Uterus (tissue), 2 donors: ENCODE measurements around the gene OPCML.

Experiments used
- POLR2A ChIP-seq, 2 donors: fragments of 450-650 bp; IDR thresholded peaks; one replicate each; pipeline ENCODE4 v1.6.1; 2016; ENCODE audit warnings: antibody characterized with exemption in 2 of 2, mild to moderate bottlenecking in 1 of 2, moderate library complexity in 1 of 2
- TF ChIP-seq, protein P1 (sequence below), 4 experiments: fragments of 200-600 bp in 2 of 4; fragments of 450-650 bp in 2 of 4; sonication (generic) in 2 of 4; IDR thresholded peaks; one replicate each; pipeline ENCODE4 v1.5.1; 2016 to 2019; ENCODE audit warnings: antibody characterized with exemption in 4 of 4, mild to moderate bottlenecking in 2 of 4, moderate library complexity in 1 of 4

DNA sequence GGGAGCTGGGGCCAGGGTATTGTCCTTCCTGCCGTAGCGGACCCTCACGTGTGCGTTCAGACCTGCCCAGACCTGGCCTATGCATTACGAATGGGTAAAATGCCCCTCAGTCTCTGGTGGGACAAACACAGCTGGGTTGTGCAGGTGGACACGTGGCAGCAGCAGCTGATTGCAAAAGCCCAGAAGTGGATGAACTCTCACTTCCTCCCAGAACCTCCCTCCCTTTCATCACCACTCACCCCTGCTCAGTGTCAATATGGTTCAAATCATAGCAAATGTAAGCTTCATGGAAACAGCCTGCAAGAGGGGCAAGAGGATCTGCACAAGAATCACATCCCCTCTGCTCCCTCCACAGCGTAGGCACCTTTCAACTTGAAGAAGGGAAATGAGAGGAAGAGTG lies 352.1 kb downstream of the OPCML start:
- TF ChIP-seq, protein P1, sequence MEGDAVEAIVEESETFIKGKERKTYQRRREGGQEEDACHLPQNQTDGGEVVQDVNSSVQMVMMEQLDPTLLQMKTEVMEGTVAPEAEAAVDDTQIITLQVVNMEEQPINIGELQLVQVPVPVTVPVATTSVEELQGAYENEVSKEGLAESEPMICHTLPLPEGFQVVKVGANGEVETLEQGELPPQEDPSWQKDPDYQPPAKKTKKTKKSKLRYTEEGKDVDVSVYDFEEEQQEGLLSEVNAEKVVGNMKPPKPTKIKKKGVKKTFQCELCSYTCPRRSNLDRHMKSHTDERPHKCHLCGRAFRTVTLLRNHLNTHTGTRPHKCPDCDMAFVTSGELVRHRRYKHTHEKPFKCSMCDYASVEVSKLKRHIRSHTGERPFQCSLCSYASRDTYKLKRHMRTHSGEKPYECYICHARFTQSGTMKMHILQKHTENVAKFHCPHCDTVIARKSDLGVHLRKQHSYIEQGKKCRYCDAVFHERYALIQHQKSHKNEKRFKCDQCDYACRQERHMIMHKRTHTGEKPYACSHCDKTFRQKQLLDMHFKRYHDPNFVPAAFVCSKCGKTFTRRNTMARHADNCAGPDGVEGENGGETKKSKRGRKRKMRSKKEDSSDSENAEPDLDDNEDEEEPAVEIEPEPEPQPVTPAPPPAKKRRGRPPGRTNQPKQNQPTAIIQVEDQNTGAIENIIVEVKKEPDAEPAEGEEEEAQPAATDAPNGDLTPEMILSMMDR (IDR thresholded peaks at IDR 0.05) = no peak
- no peak for TF ChIP-seq POLR2A (IDR thresholded peaks at IDR 0.05)
